Bronchial epithelial cell (primary cell): ENCODE measurements around the gene COL4A1. TPM values are rescaled to one million over a fixed set of nuclear protein-coding genes. Genes with fewer than 3 reads are reported as not detected.
"Not testable (repeated sequence)": the region's sequence is repeated elsewhere in the genome, so short reads cannot be mapped to it uniquely, and the experiment has no call there.

ENCODE experiments used
- DNase-seq: peaks from one replicate; pipeline ENCODE4 v3.0.0-alpha.2; 2010; ENCODE audit warnings: low read depth
- FAIRE-seq: peaks from 2 replicates; lab custom pipeline; 2011; peaks lifted over from hg19 to GRCh38; lab: Jason Lieb, UNC
- H3K27me3 ChIP-seq: 2 replicates; pipeline ENCODE4 v1.5.1; 2011; ENCODE audit warnings: low read length; ENCODE audit not compliant: control insufficient read depth, insufficient read depth
- H3K36me3 ChIP-seq: 2 replicates; pipeline ENCODE4 v1.5.1; 2011; ENCODE audit warnings: low read length; ENCODE audit not compliant: control insufficient read depth, insufficient read depth
- H3K4me3 ChIP-seq: 2 replicates; pipeline ENCODE4 v1.5.1; 2011; ENCODE audit warnings: mild to moderate bottlenecking, low read depth, low read length, control low read depth
- CTCF ChIP-seq: IDR thresholded peaks from 2 replicates; pipeline ENCODE4 v1.5.1; 2011; ENCODE audit warnings: mild to moderate bottlenecking, moderate library complexity, low read length, control low read depth, inconsistent platforms; ENCODE audit not compliant: insufficient read depth, severe bottlenecking
- total RNA-seq: library from RNA; depleted of rRNA; stranded (reverse); fragments of >200 nt; gene quantifications from 2 replicates; pipeline ENCODE4 v1.2.1, GENCODE V29; 2014

Gene COL4A1
- total RNA-seq, 1 donor from 2014 or later, result 7.4 TPM

GRCh38 chr13:110116072-110116487 is 190.9 kb downstream of the COL4A1 start:
- Histone ChIP-seq H3K27me3 (no peaks in the 10 kb centered on the region), H3K4me3 (no peak overlapping the region), H3K36me3 (no peaks in the 10 kb centered on the region)
- DNase-seq (peak; percentile 42), FAIRE-seq (no peak)
- peak; percentile 83 for TF ChIP-seq CTCF

GRCh38 chr13:110115591-110115990 is 191.4 kb downstream of the COL4A1 start:
- FAIRE-seq, result no peak
- TF ChIP-seq CTCF, result no peak
- no peak overlapping the region for H3K4me3 ChIP-seq
- no peaks in the 10 kb centered on the region for H3K36me3 ChIP-seq
- H3K27me3 ChIP-seq, result no peaks in the 10 kb centered on the region
- no peak for DNase-seq

- FAIRE-seq (no peak), DNase-seq (no peak)
- H3K4me3 ChIP-seq, result no peak overlapping the region
- TF ChIP-seq CTCF, result no peak
- H3K27me3 ChIP-seq, result no peaks in the 10 kb centered on the region
- H3K36me3 ChIP-seq, result no peaks in the 10 kb centered on the region
Observed at GRCh38 chr13:110114316-110114715, 192.6 kb downstream of the COL4A1 start.

GRCh38 chr13:110113284-110113764 is 193.6 kb downstream of the COL4A1 start:
- H3K4me3 ChIP-seq, result no peak overlapping the region
- no peaks in the 10 kb centered on the region for H3K36me3 ChIP-seq
- TF ChIP-seq CTCF, result no peak
- H3K27me3 ChIP-seq, result no peaks in the 10 kb centered on the region
- FAIRE-seq (peak; percentile 91), DNase-seq (peak; percentile 90)

GRCh38 chr13:110112379-110112778 is 194.6 kb downstream of the COL4A1 start:
- H3K4me3 ChIP-seq, FAIRE-seq, H3K36me3 ChIP-seq, H3K27me3 ChIP-seq, DNase-seq: not testable (repeated sequence)
- TF ChIP-seq CTCF, result peak; percentile 43

- Histone ChIP-seq H3K27me3 (no peaks in the 10 kb centered on the region), H3K36me3 (no peaks in the 10 kb centered on the region), H3K4me3 (no peak overlapping the region)
- DNase-seq, result no peak
- no peak for TF ChIP-seq CTCF
- no peak for FAIRE-seq
Observed at GRCh38 chr13:110110783-110111182, 196.2 kb downstream of the COL4A1 start.
